Measurements from ENCODE around the gene ARFGAP3. TPM values are rescaled to one million over a fixed set of nuclear protein-coding genes. Genes with fewer than 3 reads are reported as not detected.

Gene ARFGAP3
- total RNA-seq, 4 donors from 2014 or later, result 28.2 to 43.8 (median 36.0) TPM

DNA sequence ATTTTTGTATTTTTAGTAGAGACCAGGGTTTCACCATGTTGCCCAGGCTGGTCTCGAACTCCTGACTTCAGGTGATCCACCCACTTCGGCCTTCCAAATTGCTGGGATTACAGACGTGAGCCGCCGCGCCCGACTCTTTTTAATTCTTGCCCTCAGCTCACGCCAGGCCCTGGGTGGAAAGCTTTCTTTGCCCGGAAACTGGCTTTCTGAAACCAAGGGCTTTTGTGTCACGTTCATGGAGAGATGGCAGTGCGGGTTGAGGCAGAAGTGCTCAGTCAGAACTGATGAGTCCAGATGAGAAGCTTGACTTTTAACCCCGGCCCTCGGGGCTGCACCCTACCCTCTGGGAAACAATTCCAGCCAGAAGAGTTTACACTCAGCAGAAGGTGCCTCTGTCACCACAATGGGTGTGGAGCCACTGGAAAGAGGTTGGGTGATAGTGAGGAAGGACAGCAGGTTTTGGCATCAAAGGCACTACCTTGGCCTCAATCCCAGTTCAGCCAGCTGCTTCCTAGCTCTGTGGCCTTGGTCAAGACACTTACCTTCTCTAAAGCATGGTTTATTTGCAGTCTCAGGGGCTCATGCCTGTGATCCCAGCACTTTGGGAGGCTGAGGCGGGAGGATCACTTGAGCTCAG lies 890 bp upstream of the ARFGAP3 start:
- intact Hi-C loops (cut with DNase I; ENCODE audit: low total_unique reads), result loop anchor here (2.0 to 5.0 kb wide), 6 partner anchors 66 to 243 kb away; partner anchors contain the start of genes CYB5R3, PACSIN2 and POLDIP3
- ATAC-seq (peak; percentile 6 to 11), DNase-seq (peak in 1 of 2 donors; percentile 67)
- Histone ChIP-seq H3K9me3 (no peaks in the 10 kb centered on the region), H3K36me3 (no peaks in the 10 kb centered on the region), H3K27me3 (no peaks in the 10 kb centered on the region), H3K4me3 (peak overlapping the region in 3 of 4 donors; percentile 58 to 90 (median 85)), H3K27ac (peak overlapping the region; percentile 93 to 99 (median 96)), H3K4me1 (peaks cover 32 to 34% of the 10 kb centered on the region in 2 donors)
- no peak for TF ChIP-seq CTCF (IDR thresholded peaks at IDR 0.05 in 4 of 5, conservative IDR thresholded peaks at IDR 0.05 in 1 of 5)
- no peak for TF ChIP-seq POLR2A (IDR thresholded peaks at IDR 0.05)
- in situ Hi-C loops (cut with MboI; ENCODE audit: low sequenced_read_pairs in 4 of 4), result loop anchor here in 2 of 4 donors (25.0 kb wide), 2 partner anchors 104 to 179 kb away; no protein-coding TSS in a partner anchor

GRCh38 chr22:42856179-42856864 lies 751 bp downstream of the ARFGAP3 start:
- peak; percentile 4 to 21 for TF ChIP-seq POLR2A (IDR thresholded peaks at IDR 0.05)
- TF ChIP-seq CTCF (IDR thresholded peaks at IDR 0.05 in 4 of 5, conservative IDR thresholded peaks at IDR 0.05 in 1 of 5), result no peak
- ATAC-seq, result peak; percentile 31 to 36
- H3K4me3 ChIP-seq, result peak overlapping the region; percentile 75 to 90 (median 84)
- in situ Hi-C loops (cut with MboI; ENCODE audit: low sequenced_read_pairs in 4 of 4) (loop anchor here in 2 of 4 donors (25.0 kb wide), 2 partner anchors 106 to 181 kb away; no protein-coding TSS in a partner anchor), intact Hi-C loops (cut with DNase I; ENCODE audit: low total_unique reads) (loop anchor here (2.0 to 5.0 kb wide), 6 partner anchors 64 to 242 kb away; partner anchors contain the start of genes CYB5R3, PACSIN2 and POLDIP3)
- H3K27ac ChIP-seq, result peak overlapping the region; percentile 93 to 99 (median 96)
- H3K36me3 ChIP-seq, result no peaks in the 10 kb centered on the region
- peak in 1 of 2 donors; percentile 68 for DNase-seq
- no peaks in the 10 kb centered on the region for H3K27me3 ChIP-seq
- H3K9me3 ChIP-seq, result no peaks in the 10 kb centered on the region
- H3K4me1 ChIP-seq, result peaks cover 32 to 34% of the 10 kb centered on the region in 2 donors

GRCh38 chr22:42855721-42856120 lies 1.4 kb downstream of the ARFGAP3 start:
- Histone ChIP-seq H3K36me3 (no peaks in the 10 kb centered on the region), H3K4me3 (peak overlapping the region; percentile 75 to 90 (median 84)), H3K27me3 (no peaks in the 10 kb centered on the region), H3K27ac (peak overlapping the region; percentile 93 to 99 (median 96)), H3K9me3 (no peaks in the 10 kb centered on the region), H3K4me1 (peaks cover 28 to 30% of the 10 kb centered on the region in 2 donors)
- intact Hi-C loops (cut with DNase I; ENCODE audit: low total_unique reads) (loop anchor here (2.0 to 5.0 kb wide), 6 partner anchors 63 to 241 kb away; partner anchors contain the start of genes CYB5R3, PACSIN2 and POLDIP3), in situ Hi-C loops (cut with MboI; ENCODE audit: low sequenced_read_pairs in 4 of 4) (loop anchor here in 2 of 4 donors (25.0 kb wide), 2 partner anchors 107 to 182 kb away; no protein-coding TSS in a partner anchor)
- TF ChIP-seq CTCF (IDR thresholded peaks at IDR 0.05 in 4 of 5, conservative IDR thresholded peaks at IDR 0.05 in 1 of 5), result no peak
- TF ChIP-seq POLR2A (IDR thresholded peaks at IDR 0.05), result no peak
- DNase-seq (no peak), ATAC-seq (no peak)

GRCh38 chr22:42855211-42855610 lies 1.9 kb downstream of the ARFGAP3 start:
- Histone ChIP-seq H3K9me3 (no peaks in the 10 kb centered on the region), H3K4me1 (peaks cover 23 to 26% of the 10 kb centered on the region in 2 donors), H3K27ac (peak overlapping the region in 3 of 4 donors; percentile 93 to 97 (median 96)), H3K27me3 (no peaks in the 10 kb centered on the region), H3K4me3 (peak overlapping the region in 1 of 4 donors; percentile 85), H3K36me3 (no peaks in the 10 kb centered on the region)
- intact Hi-C loops (cut with DNase I; ENCODE audit: low total_unique reads) (loop anchor here (5.0 kb wide), 3 partner anchors 63 to 208 kb away; partner anchors contain the start of gene CYB5R3), in situ Hi-C loops (cut with MboI; ENCODE audit: low sequenced_read_pairs in 4 of 4) (loop anchor here in 2 of 4 donors (25.0 kb wide), 2 partner anchors 107 to 182 kb away; no protein-coding TSS in a partner anchor)
- DNase-seq (no peak), ATAC-seq (no peak)
- TF ChIP-seq POLR2A (IDR thresholded peaks at IDR 0.05), result no peak
- no peak for TF ChIP-seq CTCF (IDR thresholded peaks at IDR 0.05 in 4 of 5, conservative IDR thresholded peaks at IDR 0.05 in 1 of 5)
